Mononuclear cell (primary cell): ENCODE results near the gene AKR1D1. TPM values are rescaled to one million over a fixed set of nuclear protein-coding genes. Genes with fewer than 3 reads are reported as not detected.
"Not testable (repeated sequence)": the region's sequence is repeated elsewhere in the genome, so short reads cannot be mapped to it uniquely, and the experiment has no call there.

Experiments
- H3K27me3 ChIP-seq: 2 replicates; pipeline ENCODE4 v1.6.0; 2011; ENCODE audit warnings: low read length, control low read depth; ENCODE audit not compliant: insufficient read depth
- H3K4me1 ChIP-seq: 2 replicates; pipeline ENCODE4 v1.5.1; 2011; ENCODE audit warnings: mild to moderate bottlenecking, low read length, control low read depth; ENCODE audit not compliant: insufficient read depth
- H3K4me3 ChIP-seq: 2 replicates; pipeline ENCODE4 v1.5.1; 2011; ENCODE audit warnings: mild to moderate bottlenecking, low read length, moderate library complexity
- H3K9me3 ChIP-seq: 2 replicates; pipeline ENCODE4 v1.5.1; 2011; ENCODE audit warnings: low read depth, mild to moderate bottlenecking, control low read depth, low read length
- total RNA-seq: library from RNA; depleted of rRNA; stranded (reverse); fragments of >200 nt; gene quantifications from one replicate; pipeline ENCODE4 v1.2.3, GENCODE V29; 2012

AKR1D1 gene
- total RNA-seq, 1 donor = not detected

GRCh38 chr7:138063400-138063799, 12.9 kb upstream of the AKR1D1 start:
- Histone ChIP-seq H3K9me3 (no peaks in the 10 kb centered on the region), H3K27me3 (peaks cover 3% of the 10 kb centered on the region), H3K4me1 (no peaks in the 10 kb centered on the region), H3K4me3 (no peak overlapping the region)

- Histone ChIP-seq H3K4me3 (no peak overlapping the region), H3K9me3 (no peaks in the 10 kb centered on the region), H3K27me3 (peaks cover 3% of the 10 kb centered on the region), H3K4me1 (no peaks in the 10 kb centered on the region)
These were observed 11.4 kb upstream of the AKR1D1 start for GRCh38 chr7:138064856-138065357.

GRCh38 chr7:138065827-138066226, 10.4 kb upstream of the AKR1D1 start:
- Histone ChIP-seq H3K4me3 (no peak overlapping the region), H3K9me3 (no peaks in the 10 kb centered on the region), H3K4me1 (no peaks in the 10 kb centered on the region), H3K27me3 (peaks cover 3% of the 10 kb centered on the region)

- no peaks in the 10 kb centered on the region for H3K9me3 ChIP-seq
- no peak overlapping the region for H3K4me3 ChIP-seq
- no peaks in the 10 kb centered on the region for H3K4me1 ChIP-seq
- peaks cover 3% of the 10 kb centered on the region for H3K27me3 ChIP-seq
These were observed 9.3 kb upstream of the AKR1D1 start for GRCh38 chr7:138066954-138067394.

- H3K9me3 ChIP-seq = no peaks in the 10 kb centered on the region
- H3K4me3 ChIP-seq = no peak overlapping the region
- H3K4me1 ChIP-seq = no peaks in the 10 kb centered on the region
- H3K27me3 ChIP-seq = peaks cover 3% of the 10 kb centered on the region
These were observed 8.5 kb upstream of the AKR1D1 start for GRCh38 chr7:138067774-138068173.

GRCh38 chr7:138070908-138071307, 5.4 kb upstream of the AKR1D1 start:
- peaks cover 7% of the 10 kb centered on the region for H3K9me3 ChIP-seq
- no peaks in the 10 kb centered on the region for H3K4me1 ChIP-seq
- H3K27me3 ChIP-seq = no peaks in the 10 kb centered on the region
- H3K4me3 ChIP-seq = no peak overlapping the region

- peaks cover 7% of the 10 kb centered on the region for H3K9me3 ChIP-seq
- H3K4me1 ChIP-seq = no peaks in the 10 kb centered on the region
- no peaks in the 10 kb centered on the region for H3K27me3 ChIP-seq
- H3K4me3 ChIP-seq = no peak overlapping the region
These were observed 3.5 kb upstream of the AKR1D1 start for GRCh38 chr7:138072726-138073125.

- Histone ChIP-seq H3K27me3 (no peaks in the 10 kb centered on the region), H3K4me3 (no peak overlapping the region)
These were observed 2.1 kb upstream of the AKR1D1 start for GRCh38 chr7:138074121-138074520.

GRCh38 chr7:138074540-138074939, 1.7 kb upstream of the AKR1D1 start:
- Histone ChIP-seq H3K27me3 (no peaks in the 10 kb centered on the region), H3K4me3 (no peak overlapping the region), H3K9me3 (peaks cover 7% of the 10 kb centered on the region), H3K4me1 (no peaks in the 10 kb centered on the region)

More at GRCh38 chr7:138074121-138074520, 2.1 kb upstream of the AKR1D1 start:
- Histone ChIP-seq H3K9me3 (peaks cover 7% of the 10 kb centered on the region), H3K4me1 (no peaks in the 10 kb centered on the region)

GRCh38 chr7:138075350-138075749, 909 bp upstream of the AKR1D1 start:
- Histone ChIP-seq H3K27me3 (no peaks in the 10 kb centered on the region), H3K4me3 (no peak overlapping the region), H3K4me1 (no peaks in the 10 kb centered on the region), H3K9me3 (peaks cover 7% of the 10 kb centered on the region)

GRCh38 chr7:138075786-138076185, 473 bp upstream of the AKR1D1 start:
- not testable (repeated sequence) for H3K4me1 ChIP-seq, H3K9me3 ChIP-seq, H3K4me3 ChIP-seq, H3K27me3 ChIP-seq

GRCh38 chr7:138077809-138078208, 1.6 kb downstream of the AKR1D1 start:
- Histone ChIP-seq H3K4me3 (no peak overlapping the region), H3K27me3 (no peaks in the 10 kb centered on the region), H3K9me3 (peaks cover 7% of the 10 kb centered on the region), H3K4me1 (no peaks in the 10 kb centered on the region)

- Histone ChIP-seq H3K9me3 (peaks cover 3% of the 10 kb centered on the region), H3K4me1 (no peaks in the 10 kb centered on the region), H3K4me3 (no peak overlapping the region), H3K27me3 (no peaks in the 10 kb centered on the region)
These were observed 2.9 kb downstream of the AKR1D1 start for GRCh38 chr7:138079137-138079536.

GRCh38 chr7:138081868-138082267, 5.6 kb downstream of the AKR1D1 start:
- Histone ChIP-seq H3K4me1 (no peaks in the 10 kb centered on the region), H3K27me3 (no peaks in the 10 kb centered on the region), H3K9me3 (no peaks in the 10 kb centered on the region), H3K4me3 (no peak overlapping the region)

GRCh38 chr7:138083859-138084258, 7.6 kb downstream of the AKR1D1 start:
- Histone ChIP-seq H3K4me1 (no peaks in the 10 kb centered on the region), H3K27me3 (no peaks in the 10 kb centered on the region), H3K9me3 (no peaks in the 10 kb centered on the region), H3K4me3 (no peak overlapping the region)

- Histone ChIP-seq H3K9me3 (no peaks in the 10 kb centered on the region), H3K4me3 (no peak overlapping the region), H3K4me1 (no peaks in the 10 kb centered on the region), H3K27me3 (no peaks in the 10 kb centered on the region)
These were observed 10.5 kb downstream of the AKR1D1 start for GRCh38 chr7:138086563-138087270.
